ENCODE results near the gene VAV3.
"Not testable (repeated sequence)": the region's sequence is repeated elsewhere in the genome, so short reads cannot be mapped to it uniquely, and the experiment has no call there.

The VAV3 gene

GRCh38 chr1:107883562-107883961 is 81.4 kb downstream of the VAV3 start:
- no peak for DNase-seq

- no peak for DNase-seq
These were observed 85.1 kb downstream of the VAV3 start for GRCh38 chr1:107879927-107880326.

GRCh38 chr1:107879346-107879745 is 85.6 kb downstream of the VAV3 start:
- no peak for DNase-seq

- no peak for DNase-seq
These were observed 87.2 kb downstream of the VAV3 start for GRCh38 chr1:107877745-107878144.

- no peak for DNase-seq
These were observed 87.9 kb downstream of the VAV3 start for GRCh38 chr1:107877092-107877491.

GRCh38 chr1:107875689-107876088 is 89.3 kb downstream of the VAV3 start:
- DNase-seq, result no peak

- DNase-seq, result no peak
These were observed 90.8 kb downstream of the VAV3 start for GRCh38 chr1:107874221-107874620.

GRCh38 chr1:107871687-107872395 is 93.1 kb downstream of the VAV3 start:
- DNase-seq, result no peak

GRCh38 chr1:107871259-107871658 is 93.7 kb downstream of the VAV3 start:
- no peak for DNase-seq

GRCh38 chr1:107870696-107871095 is 94.3 kb downstream of the VAV3 start:
- no peak for DNase-seq

GRCh38 chr1:107867897-107868296 is 97.1 kb downstream of the VAV3 start:
- no peak for DNase-seq

- no peak for DNase-seq
These were observed 97.6 kb downstream of the VAV3 start for GRCh38 chr1:107867422-107867821.

GRCh38 chr1:107866870-107867269 is 98.1 kb downstream of the VAV3 start:
- no peak for DNase-seq

- DNase-seq, result no peak
These were observed 99.4 kb downstream of the VAV3 start for GRCh38 chr1:107865627-107866026.

- no peak for DNase-seq
These were observed 101.6 kb downstream of the VAV3 start for GRCh38 chr1:107863342-107863741.

- DNase-seq, result no peak
These were observed 102.9 kb downstream of the VAV3 start for GRCh38 chr1:107862064-107862463.

GRCh38 chr1:107858323-107858722 is 106.7 kb downstream of the VAV3 start:
- no peak for DNase-seq

- no peak for DNase-seq
These were observed 113.6 kb downstream of the VAV3 start for GRCh38 chr1:107851418-107851817.

- DNase-seq, result not testable (repeated sequence)
These were observed 120.3 kb downstream of the VAV3 start for GRCh38 chr1:107844541-107845194.

GRCh38 chr1:107843989-107844388 is 121.0 kb downstream of the VAV3 start:
- no peak for DNase-seq

GRCh38 chr1:107842241-107842640 is 122.7 kb downstream of the VAV3 start:
- no peak for DNase-seq

- no peak for DNase-seq
These were observed 124.3 kb downstream of the VAV3 start for GRCh38 chr1:107840725-107841124.

- DNase-seq, result no peak
These were observed 126.9 kb downstream of the VAV3 start for GRCh38 chr1:107838056-107838455.

- DNase-seq, result no peak
These were observed 129.8 kb downstream of the VAV3 start for GRCh38 chr1:107835151-107835670.

- no peak for DNase-seq
These were observed 131.9 kb downstream of the VAV3 start for GRCh38 chr1:107833061-107833460.

Data from 8988T (cell line).